Measurements from ENCODE around the gene IL2RG.

IL2RG gene

GRCh38 chrX:71109051-71109450 is 2.3 kb downstream of the IL2RG start:
- FAIRE-seq, result no peak

GRCh38 chrX:71107762-71108360 is 3.5 kb downstream of the IL2RG start:
- no peak for FAIRE-seq
- no peak for DNase-seq (ENCODE audit: low spot score)

More at GRCh38 chrX:71109051-71109450, 2.3 kb downstream of the IL2RG start:
- DNase-seq (ENCODE audit: low spot score), result no peak

DNA sequence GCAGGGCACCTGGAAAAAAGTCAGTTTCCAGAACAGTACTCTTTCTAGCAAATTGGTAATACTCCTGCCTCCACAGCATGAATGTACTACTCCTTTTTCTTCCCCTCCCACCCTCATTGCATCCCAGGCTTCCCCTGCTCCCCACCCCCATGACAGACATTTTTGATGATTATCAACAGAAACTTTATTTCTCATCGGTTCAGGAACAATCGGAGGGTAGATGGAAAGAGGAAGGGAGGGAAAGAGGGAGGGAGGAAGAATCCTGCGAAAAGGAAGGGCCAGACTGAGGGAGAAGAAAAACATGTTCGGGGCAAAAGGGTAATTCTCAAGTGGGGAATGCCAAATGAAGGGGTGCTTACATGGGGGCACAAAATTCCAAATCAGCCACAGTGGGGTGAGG is 4.1 kb downstream of the IL2RG start:
- no peak for FAIRE-seq
- no peak for DNase-seq (ENCODE audit: low spot score)

- FAIRE-seq, result no peak
- DNase-seq (ENCODE audit: low spot score), result no peak
Observed at GRCh38 chrX:71106427-71106826, 5.0 kb downstream of the IL2RG start, which contains the start of gene CXorf65. CXorf65 (minus strand) TSS chrX:71106740; CDS start chrX:71106556, 184 bp downstream.

GRCh38 chrX:71105628-71106027 is 5.7 kb downstream of the IL2RG start:
- FAIRE-seq, result no peak
- DNase-seq (ENCODE audit: low spot score), result no peak

DNA sequence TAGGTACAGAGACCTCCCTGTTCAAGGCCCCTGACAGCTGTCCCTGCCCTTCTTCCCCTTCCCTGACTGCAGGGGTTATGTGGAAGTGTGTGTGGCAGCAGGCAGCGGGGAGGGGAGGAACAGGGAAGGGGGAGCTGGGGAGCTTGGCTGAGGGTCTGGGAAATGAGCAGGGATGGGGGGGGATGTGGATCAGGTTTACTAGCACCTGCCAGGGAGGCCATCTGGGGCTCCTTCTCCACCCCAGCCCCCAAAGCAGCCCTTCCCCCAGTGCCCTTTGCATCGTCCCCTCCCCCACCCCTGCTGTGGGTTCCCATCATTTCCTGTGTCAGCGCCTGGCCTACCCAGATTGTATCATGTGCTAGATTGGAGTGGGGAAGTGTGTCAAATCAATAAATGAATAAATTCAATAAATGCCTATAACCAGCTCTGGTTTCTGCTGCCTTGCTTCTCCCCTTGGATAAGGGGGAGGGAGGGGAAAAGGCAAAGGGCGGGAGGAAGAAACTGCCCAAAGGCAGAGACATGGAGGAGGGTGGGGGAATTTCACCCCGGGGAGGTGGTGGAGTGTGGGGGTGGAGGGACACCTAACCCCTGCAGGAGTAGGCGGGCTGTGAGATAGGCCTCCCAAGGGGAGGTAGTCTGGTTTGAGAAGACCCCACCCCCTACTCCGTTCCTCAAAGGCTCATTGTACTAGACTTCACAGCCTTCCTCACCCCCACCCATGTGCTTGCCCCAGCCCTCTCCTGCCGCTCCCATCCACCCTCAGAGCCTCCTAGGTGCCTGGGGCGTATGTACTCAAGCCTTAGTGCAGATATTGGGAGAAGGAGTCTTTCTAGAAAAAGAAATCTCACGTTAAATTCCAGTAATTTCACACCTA is 8.0 kb downstream of the IL2RG start:
- DNase-seq (ENCODE audit: low spot score) (no peak), FAIRE-seq (no peak)

GRCh38 chrX:71102292-71102691 is 9.1 kb downstream of the IL2RG start:
- DNase-seq (ENCODE audit: low spot score) (no peak), FAIRE-seq (no peak)

DNA sequence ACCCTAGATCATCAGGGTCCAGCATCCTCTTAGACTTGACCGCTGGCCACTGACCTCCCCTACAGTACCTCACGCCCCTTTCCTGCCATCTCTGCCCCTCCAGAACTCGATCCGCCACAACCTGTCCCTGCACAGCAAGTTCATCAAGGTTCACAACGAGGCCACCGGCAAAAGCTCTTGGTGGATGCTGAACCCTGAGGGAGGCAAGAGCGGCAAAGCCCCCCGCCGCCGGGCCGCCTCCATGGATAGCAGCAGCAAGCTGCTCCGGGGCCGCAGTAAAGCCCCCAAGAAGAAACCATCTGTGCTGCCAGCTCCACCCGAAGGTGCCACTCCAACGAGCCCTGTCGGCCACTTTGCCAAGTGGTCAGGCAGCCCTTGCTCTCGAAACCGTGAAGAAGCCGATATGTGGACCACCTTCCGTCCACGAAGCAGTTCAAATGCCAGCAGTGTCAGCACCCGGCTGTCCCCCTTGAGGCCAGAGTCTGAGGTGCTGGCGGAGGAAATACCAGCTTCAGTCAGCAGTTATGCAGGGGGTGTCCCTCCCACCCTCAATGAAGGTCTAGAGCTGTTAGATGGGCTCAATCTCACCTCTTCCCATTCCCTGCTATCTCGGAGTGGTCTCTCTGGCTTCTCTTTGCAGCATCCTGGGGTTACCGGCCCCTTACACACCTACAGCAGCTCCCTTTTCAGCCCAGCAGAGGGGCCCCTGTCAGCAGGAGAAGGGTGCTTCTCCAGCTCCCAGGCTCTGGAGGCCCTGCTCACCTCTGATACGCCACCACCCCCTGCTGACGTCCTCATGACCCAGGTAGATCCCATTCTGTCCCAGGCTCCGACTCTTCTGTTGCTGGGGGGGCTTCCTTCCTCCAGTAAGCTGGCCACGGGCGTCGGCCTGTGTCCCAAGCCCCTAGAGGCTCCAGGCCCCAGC is 10.5 kb downstream of the IL2RG start:
- no peak for DNase-seq (ENCODE audit: low spot score)
- FAIRE-seq, result no peak

DNA sequence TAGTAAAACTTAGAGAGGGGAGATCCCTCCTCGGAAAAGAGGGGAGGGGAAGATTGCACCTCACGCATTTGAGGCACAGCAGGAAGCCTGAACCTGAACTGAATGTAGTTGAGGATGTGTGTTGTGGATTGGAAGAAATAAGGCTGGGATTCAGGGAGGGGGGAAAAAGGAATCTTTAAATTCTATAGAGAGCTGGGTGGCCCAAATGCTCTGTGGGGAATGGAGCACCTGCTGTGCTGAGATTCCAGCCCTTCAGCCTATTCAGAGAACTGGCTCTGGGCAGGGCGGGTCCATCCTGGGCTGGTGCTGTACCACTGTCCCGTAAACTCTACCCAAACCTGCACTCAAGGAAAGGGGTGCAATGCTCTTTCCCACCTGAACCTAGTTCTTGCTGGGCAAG is 11.6 kb downstream of the IL2RG start:
- DNase-seq (ENCODE audit: low spot score) (no peak), FAIRE-seq (no peak)

DNA sequence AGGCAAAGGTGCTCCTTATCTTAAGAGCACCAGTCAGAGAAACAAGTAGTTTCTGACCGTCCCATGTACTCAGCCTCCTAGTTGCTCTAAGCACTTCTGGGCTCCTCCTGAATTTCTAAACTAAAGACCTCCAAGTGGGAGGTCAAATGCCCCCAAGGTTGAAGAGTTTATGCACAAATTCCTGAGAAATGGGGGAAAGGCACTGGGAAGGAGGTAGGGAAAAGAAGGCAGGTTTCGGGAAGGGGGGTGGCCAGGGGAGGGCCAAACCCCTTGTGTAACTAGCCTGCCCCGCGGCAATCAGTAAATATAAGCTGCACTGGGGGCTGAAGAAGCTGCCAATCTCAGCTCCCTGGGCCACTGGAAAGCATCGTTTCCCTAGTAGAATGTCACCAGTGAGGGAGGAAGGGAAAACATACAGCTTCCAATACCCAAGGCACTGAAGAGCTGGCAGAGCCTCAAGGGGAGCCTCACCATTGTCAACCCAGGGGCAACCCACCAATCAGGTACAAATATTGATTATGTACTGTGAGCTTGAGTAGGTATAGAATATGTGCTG is 12.3 kb downstream of the IL2RG start:
- DNase-seq (ENCODE audit: low spot score) (no peak), FAIRE-seq (no peak)

DNA sequence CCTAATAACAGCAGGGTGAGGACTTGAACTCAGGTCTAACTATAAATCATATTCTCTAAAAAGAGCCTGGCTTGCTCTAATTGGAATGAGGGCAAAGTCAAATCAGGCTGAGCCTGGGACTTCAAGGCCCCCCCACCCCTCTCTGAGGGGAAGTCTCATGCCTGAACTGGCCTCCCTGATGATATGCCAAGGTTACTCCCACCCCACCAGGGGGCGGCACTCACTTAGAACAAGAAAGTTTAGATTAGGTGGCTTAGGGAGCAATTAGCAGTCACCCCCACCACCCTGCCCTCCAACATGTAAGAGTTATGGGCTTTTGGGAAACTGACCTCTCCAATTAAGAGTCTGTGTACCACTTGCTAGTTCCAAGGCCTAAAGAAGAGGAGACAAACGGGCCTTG is 13.1 kb downstream of the IL2RG start:
- DNase-seq (ENCODE audit: low spot score), result no peak
- no peak for FAIRE-seq

DNA sequence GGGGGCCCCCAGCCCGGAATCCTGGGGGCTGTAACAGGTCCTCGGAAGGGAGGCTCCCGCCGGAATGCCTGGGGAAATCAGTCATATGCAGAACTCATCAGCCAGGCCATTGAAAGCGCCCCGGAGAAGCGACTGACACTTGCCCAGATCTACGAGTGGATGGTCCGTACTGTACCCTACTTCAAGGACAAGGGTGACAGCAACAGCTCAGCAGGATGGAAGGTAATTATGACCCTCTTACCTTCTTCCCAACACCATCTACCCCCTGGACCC is 14.7 kb downstream of the IL2RG start:
- no peak for FAIRE-seq

DNA sequence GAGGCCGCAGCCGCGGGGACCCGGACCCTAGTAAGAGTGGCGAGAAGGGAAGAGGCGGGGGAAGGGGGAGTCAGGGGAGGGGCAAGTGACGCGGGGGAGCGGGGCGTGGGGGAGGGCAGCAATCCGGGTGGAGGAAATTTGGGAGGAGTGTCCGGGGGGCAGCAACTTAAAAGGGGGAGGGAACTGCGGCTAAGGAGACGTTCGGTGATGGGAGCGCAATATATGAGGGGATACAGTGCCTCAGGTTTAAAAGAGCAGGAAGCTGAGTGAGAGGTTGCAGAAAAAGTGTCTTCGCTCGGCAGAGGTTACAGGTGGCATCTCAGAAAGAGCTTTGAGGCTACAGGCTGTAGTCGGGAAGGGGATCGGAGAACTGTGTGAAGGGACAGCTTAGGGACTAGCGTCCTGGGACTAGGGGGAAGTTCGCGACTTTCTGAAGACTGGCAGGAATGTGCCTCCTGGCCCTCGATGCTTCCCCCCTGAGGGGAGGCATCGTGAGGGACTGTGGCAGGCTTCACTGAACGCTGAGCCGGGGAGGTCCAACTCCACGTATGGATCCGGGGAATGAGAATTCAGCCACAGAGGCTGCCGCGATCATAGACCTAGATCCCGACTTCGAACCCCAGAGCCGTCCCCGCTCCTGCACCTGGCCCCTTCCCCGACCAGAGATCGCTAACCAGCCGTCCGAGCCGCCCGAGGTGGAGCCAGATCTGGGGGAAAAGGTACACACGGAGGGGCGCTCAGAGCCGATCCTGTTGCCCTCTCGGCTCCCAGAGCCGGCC is 15.2 kb downstream of the IL2RG start:
- FAIRE-seq, result no peak
- DNase-seq (ENCODE audit: low spot score), result no peak

More for the DNA sequence above, 14.7 kb downstream of the IL2RG start:
- DNase-seq (ENCODE audit: low spot score), result no peak

- peak; percentile 54 for FAIRE-seq
Observed at GRCh38 chrX:71095555-71095980, 15.8 kb downstream of the IL2RG start, which contains the start of gene FOXO4. FOXO4 (plus strand) TSS chrX:71095851; CDS start chrX:71096529, 678 bp downstream.

GRCh38 chrX:71095033-71095432 is 16.3 kb downstream of the IL2RG start:
- FAIRE-seq, result no peak

More at GRCh38 chrX:71095555-71095980, 15.8 kb downstream of the IL2RG start, which contains the start of gene FOXO4:
- DNase-seq (ENCODE audit: low spot score), result peak; percentile 66

DNA sequence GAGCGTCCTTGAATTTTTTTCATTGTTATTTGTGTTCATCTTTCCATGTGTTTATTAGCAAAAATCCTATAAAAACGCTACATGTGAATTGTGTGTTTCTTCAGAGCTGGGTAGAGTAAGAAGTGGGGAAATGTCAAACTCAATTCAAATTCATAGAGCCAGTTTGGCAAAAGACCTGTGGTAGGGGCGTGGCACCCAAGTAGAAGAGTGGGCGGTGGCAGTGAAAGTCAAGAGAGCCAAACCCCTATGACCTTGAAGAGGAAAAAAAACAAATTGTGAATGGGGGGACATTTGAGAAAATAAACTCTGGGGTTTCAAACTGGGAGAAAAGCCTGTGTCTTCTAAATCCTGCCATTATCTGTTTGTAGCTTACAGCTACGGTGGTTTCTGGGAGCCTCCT is 20.1 kb downstream of the IL2RG start:
- DNase-seq (ENCODE audit: low spot score) (no peak), FAIRE-seq (no peak)

More at GRCh38 chrX:71095033-71095432, 16.3 kb downstream of the IL2RG start:
- no peak for DNase-seq (ENCODE audit: low spot score)

- FAIRE-seq (no peak), DNase-seq (ENCODE audit: low spot score) (no peak)
Observed at GRCh38 chrX:71085900-71086299, 25.5 kb downstream of the IL2RG start.

GRCh38 chrX:71082822-71083221 is 28.6 kb downstream of the IL2RG start:
- DNase-seq (ENCODE audit: low spot score), result no peak
- FAIRE-seq, result no peak

GRCh38 chrX:71082124-71082647 is 29.2 kb downstream of the IL2RG start:
- no peak for FAIRE-seq
- DNase-seq (ENCODE audit: low spot score), result no peak
